Measurements from ENCODE around the gene GNL3L. TPM values are rescaled to one million over a fixed set of nuclear protein-coding genes. Genes with fewer than 3 reads are reported as not detected.
"Not testable (repeated sequence)": the region's sequence is repeated elsewhere in the genome, so short reads cannot be mapped to it uniquely, and the experiment has no call there.

Gene GNL3L
- 39.1 and 40.1 TPM in 2 replicates for total RNA-seq
- 19.9 TPM for polyA plus RNA-seq (2012)

DNA sequence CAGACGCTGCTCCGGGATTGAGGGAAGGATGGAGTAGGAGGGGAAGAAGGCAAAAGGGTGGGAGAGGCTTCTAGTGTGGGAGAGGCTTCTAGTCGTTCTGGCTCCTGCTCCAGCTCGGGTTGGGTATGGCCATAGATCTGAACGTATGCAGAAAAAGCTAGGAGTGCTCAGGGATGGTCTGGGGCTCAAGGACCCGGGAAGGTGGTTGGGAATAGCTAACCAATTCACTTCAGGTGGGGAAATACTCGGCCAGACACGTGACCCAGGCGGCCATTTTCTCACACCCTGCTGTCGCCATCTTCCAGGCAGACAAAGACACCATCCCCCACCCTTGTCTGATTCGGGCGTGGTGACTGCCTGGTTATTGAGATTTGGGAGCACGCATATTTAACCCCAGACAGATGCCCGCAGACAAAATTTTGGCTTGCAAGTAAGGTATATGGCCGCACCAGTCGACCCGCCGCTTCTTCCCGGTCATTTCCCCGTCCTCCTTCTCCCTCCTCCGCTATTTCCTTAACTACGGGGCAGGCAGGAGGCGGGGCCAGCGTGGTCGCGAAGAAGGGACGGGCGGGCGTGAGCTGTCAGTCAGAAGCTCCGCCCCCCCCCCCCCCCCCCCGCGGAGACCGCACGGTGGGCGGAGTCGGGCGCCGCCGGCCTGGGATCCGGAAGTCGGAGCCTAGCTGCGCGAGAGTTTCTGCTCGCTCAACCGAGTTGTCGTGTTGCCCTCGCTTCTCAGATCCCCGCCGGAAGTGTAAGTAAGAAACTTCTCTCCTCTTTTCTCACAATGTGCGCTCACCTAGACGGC is at the start of gene GNL3L:
GNL3L (plus strand) TSS at position 668 of the 805 bp plus-strand sequence. CDS start 2,348 bp downstream, outside the sequence.
- peak; percentile 87 for DNase-seq (ENCODE audit: low read depth)

DNA sequence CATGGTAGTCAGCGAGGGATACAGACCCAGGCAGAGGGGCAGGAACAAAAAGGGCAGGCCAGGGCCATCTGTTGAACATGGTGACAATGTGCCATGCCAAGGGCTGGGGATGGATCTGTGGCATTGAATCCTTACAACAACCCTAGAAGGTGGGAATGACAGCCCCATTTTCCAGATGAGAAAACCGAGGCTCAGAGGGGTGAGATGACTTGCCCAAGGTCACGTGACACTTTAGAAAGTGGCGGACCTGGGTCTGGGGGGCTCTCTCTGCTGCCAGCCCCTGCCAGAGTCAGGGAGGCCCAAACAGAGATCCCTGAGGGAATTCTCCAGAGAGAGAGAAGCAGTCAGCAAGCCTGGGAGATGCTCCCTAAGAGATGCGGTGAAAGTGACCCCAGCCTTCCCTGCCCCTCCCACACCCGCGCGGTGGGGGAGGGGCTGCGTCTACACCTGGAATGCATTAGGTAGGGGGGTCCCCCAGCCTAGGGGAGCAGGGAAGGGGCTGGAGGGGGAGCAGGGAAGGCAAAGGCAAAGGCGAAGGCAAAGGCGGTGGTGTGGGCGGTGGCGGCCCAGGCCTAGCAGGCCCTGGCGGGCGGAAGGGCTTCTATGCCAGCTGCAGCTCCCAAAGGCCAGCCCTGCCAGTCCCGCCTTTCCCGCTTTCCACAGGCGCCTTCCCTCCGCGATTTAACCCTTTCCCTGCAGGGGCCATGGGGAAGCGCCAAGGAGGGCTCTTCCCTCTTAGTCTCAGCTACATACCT is 47.0 kb upstream of the GNL3L start:
- DNase-seq (ENCODE audit: low read depth): peak; percentile 17

GRCh38 chrX:54483946-54484345 is 46.1 kb upstream of the GNL3L start:
- no peak for DNase-seq (ENCODE audit: low read depth)

GRCh38 chrX:54484666-54485065 is 45.4 kb upstream of the GNL3L start:
- DNase-seq (ENCODE audit: low read depth): no peak

DNA sequence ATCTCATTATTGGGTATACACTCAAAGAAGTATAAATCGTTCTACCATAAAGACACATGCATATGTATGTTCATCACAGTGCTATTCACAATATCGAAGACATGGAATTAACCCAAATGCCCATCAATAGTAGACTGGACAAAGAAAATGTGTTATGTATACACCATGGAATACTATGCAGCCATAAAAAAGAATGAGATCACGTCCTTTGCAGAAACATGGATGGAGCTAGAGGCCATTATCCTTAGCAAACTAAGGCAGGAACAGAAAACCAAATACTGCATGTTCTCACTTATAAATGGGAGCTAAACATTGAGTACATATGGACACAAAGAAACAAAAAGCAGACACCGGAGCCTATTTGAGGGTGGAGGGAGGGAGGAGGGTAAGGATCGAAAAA is 40.2 kb upstream of the GNL3L start:
- not testable (repeated sequence) for DNase-seq (ENCODE audit: low read depth)

DNA sequence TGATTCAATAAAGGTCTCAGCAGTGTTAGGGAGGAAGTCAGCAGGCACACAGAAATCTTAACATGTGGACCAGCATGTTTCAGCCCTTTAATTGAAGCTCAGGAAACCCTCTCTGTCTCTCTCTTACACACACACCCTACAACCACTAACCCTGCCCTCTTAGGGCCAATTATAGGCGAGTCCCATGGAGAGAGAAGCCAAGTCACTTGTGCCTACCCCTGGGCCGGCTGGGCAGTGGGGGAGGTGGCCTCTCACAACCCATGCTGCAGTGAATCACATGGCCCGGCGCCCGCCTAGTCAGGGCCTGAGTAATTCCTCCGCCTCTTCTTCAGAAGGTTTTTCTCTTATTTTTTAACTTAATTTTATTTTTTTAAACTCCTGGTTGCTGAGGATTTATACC is 37.7 kb upstream of the GNL3L start:
- DNase-seq (ENCODE audit: low read depth): peak; percentile 24

DNA sequence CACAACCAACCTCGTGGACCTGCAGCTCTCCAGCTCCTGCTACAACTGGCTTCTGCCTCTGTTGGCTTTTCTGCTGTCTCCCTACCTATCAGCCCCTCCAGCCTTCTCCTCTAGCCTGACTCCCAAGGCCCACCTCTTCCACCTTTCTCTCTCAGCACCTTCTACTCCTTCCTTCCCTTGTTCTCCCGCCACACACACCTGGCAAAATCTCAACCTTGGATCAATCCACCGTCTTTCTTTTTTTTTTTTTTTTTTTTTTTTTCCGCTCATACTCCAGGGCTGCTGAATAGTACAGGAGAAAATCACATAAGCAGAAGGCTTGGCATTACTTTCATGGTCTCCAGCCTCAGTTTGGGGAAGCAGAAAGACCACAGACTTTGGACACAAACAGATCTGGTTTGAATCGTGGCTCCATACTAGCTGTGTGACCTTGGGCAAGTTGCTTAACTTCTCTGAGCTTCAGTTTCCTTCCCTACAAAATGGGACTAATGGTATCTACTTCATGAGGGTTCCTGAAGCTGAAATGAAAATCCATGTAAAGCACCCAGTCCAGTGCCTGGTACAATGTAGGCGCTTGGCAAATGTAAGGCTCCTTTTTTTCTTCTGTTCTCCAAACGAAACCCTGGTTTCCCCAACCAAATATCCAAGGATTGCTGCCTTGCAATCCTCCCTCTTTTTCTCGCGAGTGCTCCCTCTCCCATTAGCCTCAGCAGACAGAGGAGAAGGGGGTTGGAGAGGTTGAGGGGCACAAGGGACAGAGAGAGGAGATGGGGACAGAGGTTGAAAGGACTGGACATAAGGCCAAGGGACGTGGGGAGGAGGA is 35.6 kb upstream of the GNL3L start:
- DNase-seq (ENCODE audit: low read depth): no peak

DNA sequence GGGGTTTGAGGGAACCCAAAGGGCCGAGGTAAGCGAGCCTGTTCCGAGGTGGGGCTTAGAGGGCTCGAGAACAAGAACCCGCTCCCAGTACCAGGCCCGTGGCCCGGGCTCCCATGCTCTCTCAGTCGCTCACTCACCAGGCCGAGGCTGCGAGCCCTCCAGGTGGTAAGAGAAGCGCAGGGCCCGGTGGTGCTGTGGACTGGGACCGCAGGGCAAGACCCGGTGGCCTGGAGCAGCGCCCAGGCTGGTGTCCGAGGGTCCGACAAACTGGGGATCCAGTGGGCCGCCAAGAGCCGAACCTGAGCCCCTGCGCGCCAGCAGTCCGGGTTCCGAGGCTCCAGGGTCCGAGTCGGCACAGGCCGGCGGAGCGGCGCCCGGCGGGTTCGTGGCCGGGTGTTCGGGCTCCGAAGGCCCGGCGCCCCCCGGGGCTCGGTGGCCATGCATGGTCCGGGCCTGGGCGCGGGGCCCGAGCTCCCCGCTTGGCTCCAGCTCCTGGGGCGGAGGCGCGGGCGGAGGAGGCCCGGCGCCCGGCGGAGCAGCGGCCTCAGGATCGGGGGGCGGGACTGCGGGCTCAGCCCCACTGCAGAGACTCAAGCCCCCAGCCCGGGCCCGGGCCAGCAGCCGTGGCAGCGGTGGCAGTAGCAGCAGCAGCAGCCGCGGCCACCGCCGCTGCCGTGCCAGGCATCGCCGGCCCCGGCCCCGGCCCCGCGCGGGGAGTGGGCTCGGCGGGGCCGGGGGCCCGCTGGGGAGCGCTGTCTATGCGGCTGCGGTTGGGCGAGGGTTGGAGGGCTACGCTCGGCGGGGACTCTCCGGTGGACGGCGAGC is 34.8 kb upstream of the GNL3L start:
- peak; percentile 15 for DNase-seq (ENCODE audit: low read depth)

GRCh38 chrX:54495814-54496516 is 34.1 kb upstream of the GNL3L start, which contains the start of gene FGD1:
Gene FGD1 (minus strand): TSS chrX:54496234. CDS start chrX:54495432, 802 bp downstream.
- DNase-seq (ENCODE audit: low read depth): peak; percentile 64

GRCh38 chrX:54496517-54496852 is 33.5 kb upstream of the GNL3L start:
- no peak for DNase-seq (ENCODE audit: low read depth)

- no peak for DNase-seq (ENCODE audit: low read depth)
These were observed 33.1 kb upstream of the GNL3L start for GRCh38 chrX:54496936-54497335.

DNA sequence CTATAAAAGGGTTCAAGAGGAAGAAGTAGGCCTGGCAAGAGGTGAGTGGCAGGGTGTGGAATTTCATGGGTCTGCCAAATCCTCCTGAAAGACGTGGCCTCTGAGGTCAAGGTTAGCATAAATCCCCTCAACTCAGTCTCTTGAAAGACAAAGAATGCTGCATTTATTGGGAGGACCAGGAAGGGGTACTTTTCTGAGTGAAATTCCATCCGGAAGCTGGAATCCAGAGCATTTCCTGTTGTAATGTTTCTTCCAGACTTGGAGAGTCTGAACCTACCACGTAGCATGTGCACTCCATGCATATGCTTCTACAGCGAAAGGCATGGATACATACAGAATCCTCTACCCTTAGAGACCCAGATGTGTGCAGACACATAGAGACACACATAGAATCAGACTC is 20.6 kb upstream of the GNL3L start:
- DNase-seq (ENCODE audit: low read depth): no peak

- peak; percentile 2 for DNase-seq (ENCODE audit: low read depth)
These were observed 868 bp upstream of the GNL3L start for GRCh38 chrX:54529151-54529550.

DNA sequence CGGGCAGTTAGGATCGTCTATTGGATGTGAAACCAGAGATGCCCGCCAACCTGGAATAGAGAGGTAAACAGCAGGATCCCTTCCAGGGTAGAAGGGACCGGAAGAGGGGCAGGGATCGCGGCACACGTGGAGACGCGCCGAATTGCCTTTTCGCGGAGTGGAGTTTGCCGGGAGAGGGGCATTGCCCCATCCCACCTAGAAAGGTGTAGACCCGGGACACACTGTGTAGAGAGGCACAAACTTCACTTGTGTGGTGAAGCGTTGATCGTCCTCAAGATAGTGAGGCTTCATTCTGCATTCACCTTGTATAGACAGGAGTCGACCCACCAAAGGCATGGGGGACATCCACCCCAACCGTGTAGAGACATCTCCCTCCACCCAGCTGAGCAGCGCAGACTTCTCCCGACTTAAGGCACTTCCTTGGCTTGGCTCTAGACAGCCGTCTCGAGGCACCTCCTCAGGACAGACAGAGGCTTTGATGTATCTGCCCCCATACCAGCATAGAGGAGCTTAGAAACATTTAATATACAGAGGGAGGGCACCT is 410 bp downstream of the GNL3L start:
- DNase-seq (ENCODE audit: low read depth): no peak

- no peak for DNase-seq (ENCODE audit: low read depth)
These were observed 4.3 kb downstream of the GNL3L start for GRCh38 chrX:54534271-54534670.

DNA sequence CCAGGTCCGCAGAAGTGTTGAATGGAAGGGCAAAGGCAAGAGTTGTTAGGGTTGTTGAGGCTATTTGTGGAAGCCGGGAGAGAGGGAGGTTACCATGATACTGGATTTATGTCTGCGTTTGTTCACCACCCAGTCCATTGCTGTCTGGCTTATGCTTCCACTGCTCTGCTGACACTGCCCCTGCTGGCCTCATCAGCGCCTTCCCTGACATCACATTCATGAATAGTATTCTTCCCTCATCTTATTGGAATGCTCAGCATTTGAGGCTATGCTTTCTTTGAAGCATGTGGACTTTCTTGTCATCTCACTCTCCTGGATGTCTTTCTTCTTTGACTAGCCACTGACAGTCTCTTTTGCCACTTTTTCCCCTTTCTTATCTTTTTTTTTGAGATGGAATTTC is 10.3 kb downstream of the GNL3L start:
- peak; percentile 62 for DNase-seq (ENCODE audit: low read depth)

GRCh38 chrX:54542239-54542638 is 12.2 kb downstream of the GNL3L start:
- not testable (repeated sequence) for DNase-seq (ENCODE audit: low read depth)

DNA sequence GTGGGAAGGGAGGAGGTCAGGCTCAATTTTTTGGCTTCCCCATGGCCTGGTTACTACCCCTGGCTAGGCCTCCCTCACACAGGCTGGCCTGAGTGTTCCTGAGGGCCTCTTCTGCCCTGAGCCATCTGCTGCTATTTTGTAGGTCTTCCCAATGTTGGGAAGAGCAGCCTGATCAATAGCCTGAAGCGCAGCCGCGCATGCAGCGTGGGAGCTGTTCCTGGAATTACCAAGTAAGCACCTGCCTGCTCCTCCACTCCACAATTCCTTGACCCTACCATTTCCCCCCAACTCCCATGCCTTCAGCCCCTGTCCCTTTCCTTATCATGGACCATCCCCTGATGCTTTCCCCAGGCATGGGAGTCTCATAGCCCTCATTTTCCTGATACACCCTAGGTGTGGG is 20.8 kb downstream of the GNL3L start:
- DNase-seq (ENCODE audit: low read depth): no peak

DNA sequence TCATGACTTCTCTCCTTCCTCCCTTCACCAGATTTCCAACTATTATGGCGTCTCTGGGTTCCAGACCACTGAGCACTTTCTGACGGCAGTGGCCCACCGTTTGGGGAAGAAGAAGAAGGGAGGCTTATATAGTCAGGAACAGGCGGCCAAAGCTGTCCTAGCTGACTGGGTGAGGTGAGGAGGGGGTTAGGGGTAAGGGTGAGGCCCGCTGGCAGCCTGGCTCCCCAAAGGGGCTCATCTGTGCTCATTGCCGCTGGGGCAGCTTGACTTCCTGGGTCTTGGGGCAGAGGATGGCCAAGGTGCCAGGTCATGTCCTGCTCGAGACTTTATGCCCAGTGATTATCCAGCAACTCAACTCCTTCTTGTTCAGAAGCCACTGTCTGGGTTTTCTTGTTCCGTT is 21.8 kb downstream of the GNL3L start:
- DNase-seq (ENCODE audit: low read depth): no peak

DNA sequence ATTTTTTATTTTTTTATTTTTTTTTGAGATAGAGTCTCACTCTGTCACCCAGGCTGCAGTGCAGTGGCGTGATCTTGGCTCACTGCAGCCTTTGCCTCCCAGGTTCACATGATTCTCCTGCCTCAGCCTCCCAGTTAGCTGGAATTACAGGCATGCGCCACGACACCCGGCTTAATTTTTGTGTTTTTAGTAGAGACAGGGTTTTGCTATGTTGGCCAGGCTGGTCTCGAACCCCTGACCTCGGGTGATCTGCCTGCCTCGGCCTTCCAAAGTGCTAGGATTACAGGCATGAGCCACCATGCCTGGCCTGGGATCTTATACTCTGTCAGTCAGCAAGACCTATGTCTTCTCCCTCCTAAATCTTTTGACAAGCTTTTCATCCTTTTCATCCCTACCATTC is 25.0 kb downstream of the GNL3L start:
- not testable (repeated sequence) for DNase-seq (ENCODE audit: low read depth)

All from myocyte (in vitro differentiated cells).